ENCODE data around the gene RFC1.

- TF ChIP-seq EZH2phosphoT487 (IDR thresholded peaks at IDR 0.05) = no peak
- TF ChIP-seq CTCF (IDR thresholded peaks at IDR 0.05) = no peak
- TF ChIP-seq EZH2 (IDR thresholded peaks at IDR 0.05) = no peak
Measured at GRCh38 chr4:39280770-39281169, 85.4 kb downstream of the RFC1 start.
